HCT116 (cell line): ENCODE data around the gene KRT33A. TPM values are rescaled to one million over a fixed set of nuclear protein-coding genes. Genes with fewer than 3 reads are reported as not detected.
A peak's percentile ranks its signal among the peaks of the same experiment; 100 is the strongest.

Source experiments
- ATAC-seq: fragments of 200-7000 bp; cut with Tn5 transposase; 2 replicates; pipeline ENCODE4 v1.9.1; 2020; ENCODE audit warnings: mild to moderate bottlenecking, moderate library complexity
- BruUV-seq: library from RNA; stranded (reverse); fragments of 400-500 nt; replicated peaks from 2 replicates; lab custom pipeline; 2021; lab: Mats Ljungman, UMichigan
- CTCF ChIA-PET: fragments of 300-600 bp; sonication (Branson Sonifier 250); formaldehyde crosslinking; loops from one replicate; lab custom pipeline; 2021; ENCODE audit warnings: antibody characterized with exemption; lab: Charles Lee
- POLR2A ChIA-PET: fragments of 300-600, 350-600 bp; sonication (Branson Sonifier 250); formaldehyde crosslinking; loops from one replicate; lab custom pipeline; 2021; ENCODE audit warnings: antibody characterized with exemption; lab: Charles Lee
- RAD21 ChIA-PET, 2 experiments: fragments of 300-600 bp; sonication (Branson Sonifier 250); formaldehyde crosslinking; loops; one replicate each; lab custom pipeline; 2023; ENCODE audit warnings: low total read pairs in 2 of 2; ENCODE audit not compliant: uncharacterized antibody in 2 of 2, unreplicated experiment in 2 of 2, low non-redundant PET in 1 of 2; lab: Charles Lee
- DNase-seq: peaks from one replicate; pipeline ENCODE4 v3.0.0-alpha.2; 2010; ENCODE audit warnings: low read depth, low spot score
- H2AFZ ChIP-seq: fragments of 200-600 bp; shearing (Covaris generic), sonication (generic); 2 replicates; pipeline ENCODE4 v1.6.1; 2017; ENCODE audit warnings: low read depth, mixed run types, mixed read lengths, antibody characterized with exemption, low read length; ENCODE audit not compliant: poor library complexity, severe bottlenecking
- H3K27ac ChIP-seq: 2 replicates; pipeline ENCODE4 v1.5.1; 2012; ENCODE audit warnings: low read depth, low read length
- H3K27me3 ChIP-seq: fragments of 200-600 bp; sonication (generic); 2 replicates; pipeline ENCODE4 v1.6.1; 2016; ENCODE audit warnings: mixed run types, low read length, mixed read lengths; ENCODE audit not compliant: insufficient read depth
- H3K36me3 ChIP-seq, 2 experiments: fragments of 200-500 bp in 1 of 2; fragments of 200-600 bp in 1 of 2; sonication (Bioruptor generic) in 1 of 2; sonication (generic) in 1 of 2; 2 replicates each; pipeline versions ENCODE4 v1.5.1 to v1.6.1; 2014 to 2016; ENCODE audit warnings: low read length in 2 of 2, inconsistent platforms in 1 of 2, mixed read lengths in 1 of 2, mixed run types in 1 of 2; ENCODE audit not compliant: insufficient read depth in 2 of 2, control insufficient read depth in 1 of 2
- H3K4me1 ChIP-seq, 2 experiments: fragments of 200-600 bp in 1 of 2; sonication (generic) in 1 of 2; 2 replicates each; pipeline versions ENCODE4 v1.5.1 to v1.6.1; 2012 to 2017; ENCODE audit warnings: low read length in 2 of 2, inconsistent platforms in 1 of 2, mild to moderate bottlenecking in 1 of 2, mixed read lengths in 1 of 2, mixed run types in 1 of 2, moderate library complexity in 1 of 2; ENCODE audit not compliant: insufficient read depth in 2 of 2, control insufficient read depth in 1 of 2
- H3K4me2 ChIP-seq: fragments of 200-600 bp; sonication (generic); 2 replicates; pipeline ENCODE4 v1.6.1; 2017; ENCODE audit warnings: mixed run types, low read length, mixed read lengths
- H3K4me3 ChIP-seq, 2 experiments: fragments of 200-600 bp in 1 of 2; sonication (generic) in 1 of 2; replicated peaks in 1 of 2; 2 replicates each; pipeline ENCODE4 v1.5.1; 2011 to 2016; ENCODE audit warnings: low read length in 2 of 2, control low read depth in 1 of 2, low read depth in 1 of 2, mild to moderate bottlenecking in 1 of 2, mixed read lengths in 1 of 2, mixed run types in 1 of 2
- H3K79me2 ChIP-seq: fragments of 200-600 bp; sonication (generic); 2 replicates; pipeline ENCODE4 v1.6.1; 2017; ENCODE audit warnings: mild to moderate bottlenecking, mixed run types, low read length, moderate library complexity, mixed read lengths; ENCODE audit not compliant: insufficient read depth
- H3K9ac ChIP-seq: fragments of 200-600 bp; sonication (generic); 2 replicates; pipeline ENCODE4 v1.6.1; 2016; ENCODE audit warnings: low read length, mixed read lengths
- H3K9me2 ChIP-seq: fragments of 200-600 bp; sonication (generic), shearing (Covaris generic); 2 replicates; pipeline ENCODE4 v1.6.1; 2017; ENCODE audit warnings: mixed run types, mild to moderate bottlenecking, moderate library complexity; ENCODE audit not compliant: insufficient read depth
- H3K9me3 ChIP-seq, 2 experiments: fragments of 200-500 bp in 1 of 2; fragments of 200-600 bp in 1 of 2; sonication (Bioruptor generic) in 1 of 2; sonication (generic) in 1 of 2; 2 replicates each; pipeline ENCODE4 v1.6.1; 2014 to 2017; ENCODE audit warnings: low read length in 2 of 2, mixed read lengths in 2 of 2, inconsistent platforms in 1 of 2, low read depth in 1 of 2, mild to moderate bottlenecking in 1 of 2, mixed run types in 1 of 2, moderate library complexity in 1 of 2; ENCODE audit not compliant: control insufficient read depth in 1 of 2, insufficient read depth in 1 of 2
- H4K20me1 ChIP-seq: fragments of 200-600 bp; sonication (generic), shearing (Covaris generic); 2 replicates; pipeline ENCODE4 v1.6.1; 2017; ENCODE audit warnings: mixed run types, mild to moderate bottlenecking, moderate library complexity; ENCODE audit not compliant: insufficient read depth
- JUND ChIP-seq: IDR thresholded peaks from 2 replicates; pipeline ENCODE4 v1.6.1; 2012
- REST ChIP-seq: IDR thresholded peaks from 2 replicates; pipeline ENCODE4 v1.6.1; 2012; ENCODE audit warnings: low read depth
- intact Hi-C: fragments of 100-400 bp; cut with micrococcal nuclease; formaldehyde crosslinking; loops from 2 replicates; pipeline ENCODE4 v1.10.0; 2022
- total RNA-seq: library from RNA; stranded (reverse); gene quantifications from one replicate; pipeline ENCODE4 v1.2.1, GENCODE V29; 2021; ENCODE audit not compliant: unreplicated experiment

The KRT33A gene
- total RNA-seq, 1 experiment from 2014 or later, result not detected

GRCh38 chr17:41352597-41353366 is 2.2 kb upstream of the KRT33A start:
- intact Hi-C loops, result no loop called here
- ChIA-PET POLR2A (no interaction called here), CTCF (no interaction called here), RAD21 (no interaction called here)
- Histone ChIP-seq H3K9ac (no peak overlapping the region), H3K4me3 (no peak overlapping the region), H3K4me2 (no peak overlapping the region), H3K4me1 (no peaks in the 10 kb centered on the region), H4K20me1 (no peaks in the 10 kb centered on the region), H3K27me3 (no peaks in the 10 kb centered on the region), H3K79me2 (no peaks in the 10 kb centered on the region), H3K9me2 (no peaks in the 10 kb centered on the region), H3K36me3 (no peaks in the 10 kb centered on the region), H3K27ac (no peak overlapping the region), H2AFZ (no peak overlapping the region), H3K9me3 (peaks cover 0 to 6% of the 10 kb centered on the region in 2 experiments; a peak in 1 of 4 replicates)
- DNase-seq (no peak), ATAC-seq (no peak)
- TF ChIP-seq JUND, result no peak
- peak; percentile 67 for TF ChIP-seq REST
- BruUV-seq, result no TSS peak

GRCh38 chr17:41351177-41351576 is 549 bp upstream of the KRT33A start:
- Histone ChIP-seq H3K36me3 (no peaks in the 10 kb centered on the region), H3K27me3 (no peaks in the 10 kb centered on the region), H3K27ac (no peak overlapping the region), H2AFZ (no peak overlapping the region), H3K79me2 (no peaks in the 10 kb centered on the region), H3K4me2 (no peak overlapping the region), H3K9me3 (peaks cover 0 to under 1% of the 10 kb centered on the region in 2 experiments; a peak in 1 of 4 replicates), H3K4me1 (no peaks in the 10 kb centered on the region), H3K9me2 (no peaks in the 10 kb centered on the region), H4K20me1 (no peaks in the 10 kb centered on the region), H3K9ac (no peak overlapping the region), H3K4me3 (no peak overlapping the region)
- intact Hi-C loops, result no loop called here
- ChIA-PET RAD21 (no interaction called here), POLR2A (no interaction called here), CTCF (no interaction called here)
- BruUV-seq, result no TSS peak
- no peak for ATAC-seq
- no peak for TF ChIP-seq REST
- DNase-seq, result no peak
